ENCODE results near the gene SUPT16H. TPM values are rescaled to one million over a fixed set of nuclear protein-coding genes. Genes with fewer than 3 reads are reported as not detected.

SUPT16H gene
- 79.1 and 80.1 TPM in 2 replicates for total RNA-seq (2012; rRNA removed)

DNA sequence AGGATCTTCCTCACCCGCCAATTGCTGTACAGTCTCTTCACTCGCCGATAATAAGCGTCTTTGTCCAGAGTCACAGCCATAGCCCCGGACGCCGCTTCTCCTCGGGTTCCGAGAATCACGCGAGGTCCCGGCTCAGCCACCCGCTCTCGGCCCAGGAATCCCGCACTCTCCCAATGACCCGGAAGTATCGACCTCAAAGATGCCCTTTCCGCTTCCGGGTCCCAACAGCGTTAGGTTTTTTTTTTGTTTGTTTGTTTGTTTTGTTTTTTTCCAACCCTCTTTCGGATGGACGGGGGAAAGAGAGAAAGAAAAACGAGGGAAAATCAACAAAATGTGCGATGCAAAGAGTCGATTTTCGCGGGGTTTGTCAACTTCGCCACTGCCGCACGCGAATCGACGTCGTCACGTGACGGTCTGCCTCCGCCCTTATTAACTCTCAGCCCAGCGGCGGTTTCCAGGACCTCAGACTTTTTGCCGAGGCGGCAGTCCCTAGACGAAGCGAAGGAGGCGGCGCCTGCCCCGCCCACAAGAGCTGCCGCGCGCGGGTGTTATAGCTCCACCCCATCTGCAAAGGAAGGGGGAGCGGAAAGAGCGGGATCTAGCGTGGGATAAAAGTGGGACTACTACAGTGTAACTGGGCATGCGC lies at the start of gene SUPT16H:
Gene SUPT16H (minus strand): TSS at position 172 of the 646 bp plus-strand sequence. CDS start 92 bp downstream, at position 80.
- Histone ChIP-seq H3K4me3 (ENCODE audit: low read length) (peak within 1 kb of the TSS; percentile 82), H3K27me3 (ENCODE audit: control insufficient read depth, insufficient read depth, low read length) (no peaks in the 10 kb centered on the region), H3K9ac (ENCODE audit: low read depth, low read length) (peak within 1 kb of the TSS; percentile 97), H3K4me2 (ENCODE audit: low read length) (peak within 1 kb of the TSS; percentile 84), H3K36me3 (ENCODE audit: insufficient read depth, low read length) (peaks cover 23% of the 10 kb centered on the region), H3K9me3 (replicated peaks; ENCODE audit: low read length) (no peaks in the 10 kb centered on the region), H3K4me1 (ENCODE audit: control insufficient read depth, insufficient read depth, low read length) (peaks cover 21% of the 10 kb centered on the region)

DNA sequence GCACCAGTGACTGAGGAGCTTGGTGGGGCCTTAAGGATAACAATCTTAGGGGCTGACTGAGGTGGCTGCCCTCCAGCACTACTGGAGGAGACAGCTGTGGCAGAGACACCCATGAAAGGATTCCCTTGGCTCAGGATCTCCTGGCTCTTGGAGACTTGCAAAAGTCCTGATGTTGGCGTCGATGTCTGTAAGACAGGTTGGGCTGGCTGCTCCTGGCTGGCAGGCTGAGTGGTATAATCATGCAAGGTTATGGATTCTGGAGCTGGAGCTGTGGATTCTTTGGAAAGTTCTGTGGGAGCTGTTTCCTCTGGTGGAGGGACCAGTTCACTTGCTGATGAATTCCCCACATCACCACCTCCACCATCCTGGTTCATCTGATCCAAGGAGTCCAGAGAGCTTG lies 47.3 kb upstream of the SUPT16H start:
- Histone ChIP-seq H3K36me3 (ENCODE audit: insufficient read depth, low read length) (peaks cover 55% of the 10 kb centered on the region), H3K9me3 (replicated peaks; ENCODE audit: low read length) (no peaks in the 10 kb centered on the region), H3K27me3 (ENCODE audit: control insufficient read depth, insufficient read depth, low read length) (no peaks in the 10 kb centered on the region), H3K4me3 (ENCODE audit: low read length) (no peak overlapping the region), H3K4me2 (ENCODE audit: low read length) (no peak overlapping the region), H3K4me1 (ENCODE audit: control insufficient read depth, insufficient read depth, low read length) (peaks cover 12% of the 10 kb centered on the region), H3K9ac (ENCODE audit: low read depth, low read length) (no peak overlapping the region)

DNA sequence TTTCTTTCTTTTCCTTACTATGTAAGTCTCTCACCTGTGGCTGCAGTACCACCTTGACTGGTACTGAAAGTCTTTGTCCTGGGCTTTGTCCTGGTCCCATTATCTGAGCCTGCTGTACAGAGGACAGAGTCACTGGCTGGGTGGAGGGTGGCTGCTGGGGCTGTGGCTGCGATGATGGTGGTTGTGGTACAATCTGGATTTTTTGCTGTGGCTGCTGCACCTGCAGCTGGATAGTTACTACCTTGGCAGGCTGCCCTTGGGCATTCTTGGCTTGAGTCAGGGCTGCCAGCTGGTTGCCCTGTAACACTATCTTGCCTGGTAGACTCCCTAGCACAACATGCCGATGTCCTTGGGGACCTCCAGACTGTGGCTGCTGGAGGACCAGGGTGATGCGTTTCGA lies 45.1 kb upstream of the SUPT16H start:
- no peak overlapping the region for H3K9ac ChIP-seq (ENCODE audit: low read depth, low read length)
- no peaks in the 10 kb centered on the region for H3K9me3 ChIP-seq (replicated peaks; ENCODE audit: low read length)
- H3K27me3 ChIP-seq (ENCODE audit: control insufficient read depth, insufficient read depth, low read length): no peaks in the 10 kb centered on the region
- H3K36me3 ChIP-seq (ENCODE audit: insufficient read depth, low read length): peaks cover 72% of the 10 kb centered on the region
- no peak overlapping the region for H3K4me2 ChIP-seq (ENCODE audit: low read length)
- no peaks in the 10 kb centered on the region for H3K4me1 ChIP-seq (ENCODE audit: control insufficient read depth, insufficient read depth, low read length)
- no peak overlapping the region for H3K4me3 ChIP-seq (ENCODE audit: low read length)

DNA sequence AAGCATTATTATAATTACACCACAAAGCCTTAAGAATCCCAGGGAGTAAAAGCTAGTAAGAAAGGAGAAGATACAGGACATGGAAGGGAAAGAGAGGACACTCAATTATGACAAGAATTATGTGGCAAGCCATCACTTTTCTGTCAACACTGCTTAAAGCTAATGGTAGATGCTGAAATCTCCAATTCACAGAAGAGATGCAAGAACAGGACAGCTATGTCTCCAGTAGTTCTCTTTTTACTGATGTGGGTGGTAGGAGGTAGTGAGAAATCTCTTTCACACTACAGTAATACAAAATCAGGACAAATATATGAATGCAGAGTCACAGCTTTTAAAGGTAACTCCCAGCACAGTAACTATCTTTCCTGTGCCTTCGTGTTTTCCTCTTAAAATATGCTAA lies 42.9 kb upstream of the SUPT16H start:
- H3K4me3 ChIP-seq (ENCODE audit: low read length): no peak overlapping the region
- peaks cover 91% of the 10 kb centered on the region for H3K36me3 ChIP-seq (ENCODE audit: insufficient read depth, low read length)
- H3K9ac ChIP-seq (ENCODE audit: low read depth, low read length): no peak overlapping the region

DNA sequence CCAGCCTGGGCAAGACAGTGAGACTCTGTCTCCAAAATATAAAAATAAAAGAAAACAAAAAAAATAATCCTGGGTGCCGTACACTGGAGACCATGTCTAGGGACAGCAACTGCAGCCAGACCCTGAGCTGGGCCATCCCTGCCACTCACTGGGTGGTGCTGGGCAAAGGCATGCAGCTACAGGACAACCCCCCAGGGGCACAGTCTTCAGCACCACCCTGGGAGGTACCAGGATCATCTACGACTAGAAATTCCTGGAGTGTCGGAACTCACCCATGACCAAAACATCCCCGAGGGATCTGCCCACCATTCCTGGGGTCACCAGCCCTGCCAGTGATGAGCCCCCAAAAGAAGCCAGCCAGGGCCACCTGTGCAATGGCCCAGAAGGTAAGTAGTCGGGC lies 35.7 kb upstream of the SUPT16H start:
- no peaks in the 10 kb centered on the region for H3K27me3 ChIP-seq (ENCODE audit: control insufficient read depth, insufficient read depth, low read length)
- H3K4me2 ChIP-seq (ENCODE audit: low read length): no peak overlapping the region
- H3K9me3 ChIP-seq (replicated peaks; ENCODE audit: low read length): no peaks in the 10 kb centered on the region
- H3K4me1 ChIP-seq (ENCODE audit: control insufficient read depth, insufficient read depth, low read length): no peaks in the 10 kb centered on the region
- H3K36me3 ChIP-seq (ENCODE audit: insufficient read depth, low read length): peaks cover 61% of the 10 kb centered on the region
- no peak overlapping the region for H3K4me3 ChIP-seq (ENCODE audit: low read length)
- H3K9ac ChIP-seq (ENCODE audit: low read depth, low read length): no peak overlapping the region

More for the DNA sequence above, 42.9 kb upstream of the SUPT16H start:
- H3K4me2 ChIP-seq (ENCODE audit: low read length): no peak overlapping the region
- no peaks in the 10 kb centered on the region for H3K4me1 ChIP-seq (ENCODE audit: control insufficient read depth, insufficient read depth, low read length)
- no peaks in the 10 kb centered on the region for H3K9me3 ChIP-seq (replicated peaks; ENCODE audit: low read length)
- no peaks in the 10 kb centered on the region for H3K27me3 ChIP-seq (ENCODE audit: control insufficient read depth, insufficient read depth, low read length)

DNA sequence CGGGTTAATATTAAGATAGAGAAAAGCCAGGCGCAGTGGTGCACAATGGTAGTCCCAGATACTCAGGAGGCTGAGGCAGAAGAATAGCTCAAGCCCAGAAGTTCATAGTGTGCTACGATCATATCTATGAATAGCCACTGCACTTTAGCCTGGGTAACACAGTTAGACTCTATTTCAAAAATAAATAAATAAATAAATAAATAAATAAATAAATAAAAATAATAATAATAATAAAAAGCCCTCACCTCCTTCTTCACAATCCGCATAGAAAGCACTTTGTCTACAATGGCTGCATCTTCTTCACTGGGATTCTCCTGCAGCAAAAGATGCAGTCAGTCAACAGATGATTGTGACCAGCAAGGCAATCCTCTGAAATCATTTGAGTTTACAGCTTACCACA lies 31.5 kb upstream of the SUPT16H start:
- no peaks in the 10 kb centered on the region for H3K27me3 ChIP-seq (ENCODE audit: control insufficient read depth, insufficient read depth, low read length)
- H3K4me2 ChIP-seq (ENCODE audit: low read length): no peak overlapping the region
- no peaks in the 10 kb centered on the region for H3K4me1 ChIP-seq (ENCODE audit: control insufficient read depth, insufficient read depth, low read length)
- H3K9ac ChIP-seq (ENCODE audit: low read depth, low read length): no peak overlapping the region
- no peaks in the 10 kb centered on the region for H3K9me3 ChIP-seq (replicated peaks; ENCODE audit: low read length)
- H3K36me3 ChIP-seq (ENCODE audit: insufficient read depth, low read length): peaks cover 63% of the 10 kb centered on the region
- H3K4me3 ChIP-seq (ENCODE audit: low read length): no peak overlapping the region

DNA sequence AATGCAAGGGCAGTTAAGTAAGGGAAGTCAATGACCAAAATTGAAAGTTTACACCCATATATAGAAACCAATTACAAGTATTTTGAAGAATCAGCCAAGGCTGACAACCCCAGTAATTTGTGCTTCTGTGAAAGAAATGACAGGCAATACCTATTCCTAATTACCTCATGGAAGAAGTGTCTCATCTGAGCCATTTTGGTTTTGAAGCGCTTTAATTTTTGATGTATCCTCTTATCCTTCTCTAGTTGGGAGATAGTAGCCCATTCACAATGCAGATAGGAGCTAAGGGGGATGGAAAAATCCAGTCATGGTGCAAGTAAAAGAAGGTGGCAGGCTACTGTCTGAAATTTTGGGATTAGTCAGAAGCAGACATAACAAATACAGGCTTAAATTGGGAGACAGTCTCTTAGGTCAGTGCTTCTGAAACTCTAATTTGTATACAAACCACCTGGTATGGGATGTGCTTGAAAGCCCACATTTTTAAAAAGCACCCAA lies 30.4 kb upstream of the SUPT16H start:
- peaks cover 65% of the 10 kb centered on the region for H3K36me3 ChIP-seq (ENCODE audit: insufficient read depth, low read length)

DNA sequence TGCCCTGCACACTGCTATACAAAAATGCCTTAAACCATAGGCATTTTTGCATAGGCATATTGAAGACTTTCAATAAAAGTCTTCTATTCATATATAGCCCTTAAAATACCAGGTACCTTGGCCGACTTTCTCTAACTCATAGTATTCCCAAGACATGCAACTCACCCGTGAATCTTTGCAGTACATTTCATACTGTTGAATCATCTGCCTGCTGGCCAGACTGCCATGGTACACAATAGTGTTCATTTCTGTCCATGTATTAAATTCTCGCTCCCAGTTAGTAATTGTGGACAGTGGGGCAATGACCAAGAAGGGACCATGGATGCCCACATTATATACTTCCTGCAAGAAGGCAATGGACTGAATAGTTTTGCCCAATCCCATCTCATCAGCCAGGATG lies 24.3 kb upstream of the SUPT16H start:
- Histone ChIP-seq H3K4me1 (ENCODE audit: control insufficient read depth, insufficient read depth, low read length) (peaks cover 12% of the 10 kb centered on the region), H3K36me3 (ENCODE audit: insufficient read depth, low read length) (peaks cover 88% of the 10 kb centered on the region), H3K9ac (ENCODE audit: low read depth, low read length) (no peak overlapping the region)

More for the DNA sequence above, 30.4 kb upstream of the SUPT16H start:
- H3K9ac ChIP-seq (ENCODE audit: low read depth, low read length): no peak overlapping the region
- no peak overlapping the region for H3K4me2 ChIP-seq (ENCODE audit: low read length)
- no peak overlapping the region for H3K4me3 ChIP-seq (ENCODE audit: low read length)
- H3K4me1 ChIP-seq (ENCODE audit: control insufficient read depth, insufficient read depth, low read length): no peaks in the 10 kb centered on the region
- H3K27me3 ChIP-seq (ENCODE audit: control insufficient read depth, insufficient read depth, low read length): no peaks in the 10 kb centered on the region
- no peaks in the 10 kb centered on the region for H3K9me3 ChIP-seq (replicated peaks; ENCODE audit: low read length)

DNA sequence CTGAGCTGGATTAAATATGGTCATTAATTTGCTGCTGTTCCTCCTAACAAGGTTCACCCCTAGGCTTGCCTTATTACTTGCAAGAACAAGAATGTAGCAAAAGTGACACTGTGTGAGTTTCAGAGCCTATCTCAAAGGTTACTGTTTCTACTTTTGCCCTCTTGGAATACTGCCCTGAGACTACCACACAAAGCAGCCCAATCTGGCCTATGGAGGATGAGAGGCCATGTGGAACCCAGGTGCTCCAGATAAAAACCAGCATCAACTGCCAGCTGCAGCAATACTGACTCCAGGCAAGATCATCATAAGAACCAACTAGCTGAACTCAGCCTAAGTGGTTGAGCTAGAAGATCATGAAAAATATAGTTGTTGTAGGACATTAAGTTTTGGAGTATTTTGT lies 22.4 kb upstream of the SUPT16H start:
- Histone ChIP-seq H3K9me3 (replicated peaks; ENCODE audit: low read length) (no peaks in the 10 kb centered on the region), H3K27me3 (ENCODE audit: control insufficient read depth, insufficient read depth, low read length) (no peaks in the 10 kb centered on the region), H3K4me3 (ENCODE audit: low read length) (no peak overlapping the region), H3K36me3 (ENCODE audit: insufficient read depth, low read length) (peaks cover 91% of the 10 kb centered on the region), H3K4me2 (ENCODE audit: low read length) (no peak overlapping the region), H3K4me1 (ENCODE audit: control insufficient read depth, insufficient read depth, low read length) (peaks cover 12% of the 10 kb centered on the region), H3K9ac (ENCODE audit: low read depth, low read length) (no peak overlapping the region)

More for the DNA sequence above, 24.3 kb upstream of the SUPT16H start:
- Histone ChIP-seq H3K27me3 (ENCODE audit: control insufficient read depth, insufficient read depth, low read length) (no peaks in the 10 kb centered on the region), H3K4me2 (ENCODE audit: low read length) (no peak overlapping the region), H3K9me3 (replicated peaks; ENCODE audit: low read length) (no peaks in the 10 kb centered on the region), H3K4me3 (ENCODE audit: low read length) (no peak overlapping the region)

DNA sequence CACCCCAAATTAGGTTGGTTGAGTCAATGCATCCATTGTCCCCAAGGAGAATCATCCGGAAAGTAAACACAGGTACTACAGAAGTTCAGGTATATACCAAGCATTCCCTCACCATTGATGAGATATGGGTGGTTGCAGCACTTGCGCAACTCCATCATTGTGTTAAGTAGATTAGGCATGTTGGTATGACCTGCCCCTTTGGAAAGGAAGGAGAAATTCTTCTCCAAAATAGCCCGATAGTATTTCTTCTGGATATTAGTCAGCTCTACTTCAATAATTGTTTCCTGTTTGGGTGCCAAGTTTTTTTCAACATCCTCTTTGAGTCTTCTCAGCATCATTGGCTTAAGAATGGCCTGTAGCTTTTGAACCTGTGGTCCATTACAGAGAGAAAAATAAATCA lies 21.3 kb upstream of the SUPT16H start:
- peaks cover 12% of the 10 kb centered on the region for H3K4me1 ChIP-seq (ENCODE audit: control insufficient read depth, insufficient read depth, low read length)
- H3K4me2 ChIP-seq (ENCODE audit: low read length): no peak overlapping the region
- H3K9me3 ChIP-seq (replicated peaks; ENCODE audit: low read length): no peaks in the 10 kb centered on the region
- H3K4me3 ChIP-seq (ENCODE audit: low read length): no peak overlapping the region
- no peaks in the 10 kb centered on the region for H3K27me3 ChIP-seq (ENCODE audit: control insufficient read depth, insufficient read depth, low read length)
- H3K9ac ChIP-seq (ENCODE audit: low read depth, low read length): no peak overlapping the region
- peaks cover 91% of the 10 kb centered on the region for H3K36me3 ChIP-seq (ENCODE audit: insufficient read depth, low read length)

DNA sequence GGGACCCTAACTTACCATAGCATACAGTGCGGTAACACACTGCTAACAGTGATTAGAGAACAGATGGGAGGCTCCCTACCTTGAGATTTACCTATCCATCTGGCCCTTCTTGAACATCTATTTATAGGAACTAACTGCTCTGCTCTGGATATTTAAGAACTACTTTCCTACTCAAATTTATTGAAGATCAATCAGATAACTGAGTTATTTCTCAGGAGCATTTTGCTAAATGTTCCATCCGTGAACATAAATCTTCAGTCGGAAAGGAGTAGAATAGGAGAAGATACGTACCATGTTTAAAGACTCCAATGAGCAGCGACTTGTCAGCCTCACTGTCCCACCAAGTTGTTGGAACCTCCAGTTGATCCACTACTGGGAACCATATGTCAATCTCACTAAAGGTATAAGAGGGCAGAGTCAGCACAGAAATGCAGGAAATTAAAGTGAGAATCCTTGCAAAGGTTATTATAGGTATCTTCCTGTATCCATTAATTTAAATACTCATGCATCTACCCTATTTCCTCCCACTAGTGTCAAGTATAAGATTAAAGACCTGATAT lies 15.6 kb upstream of the SUPT16H start:
- Histone ChIP-seq H3K9ac (ENCODE audit: low read depth, low read length) (no peak overlapping the region), H3K9me3 (replicated peaks; ENCODE audit: low read length) (no peaks in the 10 kb centered on the region), H3K4me1 (ENCODE audit: control insufficient read depth, insufficient read depth, low read length) (no peaks in the 10 kb centered on the region), H3K4me3 (ENCODE audit: low read length) (no peak overlapping the region), H3K27me3 (ENCODE audit: control insufficient read depth, insufficient read depth, low read length) (no peaks in the 10 kb centered on the region), H3K36me3 (ENCODE audit: insufficient read depth, low read length) (peaks cover 85% of the 10 kb centered on the region), H3K4me2 (ENCODE audit: low read length) (no peak overlapping the region)

DNA sequence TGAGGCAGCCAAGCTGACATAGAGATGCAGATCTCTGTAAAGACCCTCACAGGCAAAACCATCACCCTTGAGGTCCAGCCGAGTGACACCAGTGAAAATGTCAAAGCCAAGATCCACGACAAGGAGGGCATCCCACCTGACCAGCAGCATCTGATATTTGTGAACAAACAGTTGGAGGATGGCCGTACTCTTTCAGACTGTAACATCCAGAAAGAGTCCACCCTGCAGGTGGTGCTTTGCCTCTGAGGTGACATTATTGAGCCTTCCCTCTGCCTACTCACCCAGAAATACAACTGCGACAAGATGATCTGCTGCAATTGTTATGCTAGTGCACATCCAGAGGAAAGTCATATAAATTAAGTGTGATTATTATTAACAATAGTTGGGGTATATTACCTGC lies 15.1 kb upstream of the SUPT16H start:
- Histone ChIP-seq H3K27me3 (ENCODE audit: control insufficient read depth, insufficient read depth, low read length) (no peaks in the 10 kb centered on the region), H3K4me3 (ENCODE audit: low read length) (no peak overlapping the region), H3K9me3 (replicated peaks; ENCODE audit: low read length) (no peaks in the 10 kb centered on the region), H3K36me3 (ENCODE audit: insufficient read depth, low read length) (peaks cover 88% of the 10 kb centered on the region), H3K9ac (ENCODE audit: low read depth, low read length) (no peak overlapping the region), H3K4me1 (ENCODE audit: control insufficient read depth, insufficient read depth, low read length) (no peaks in the 10 kb centered on the region), H3K4me2 (ENCODE audit: low read length) (no peak overlapping the region)

Data from skeletal muscle satellite cell (primary cell).